GM10266 (cell line): ENCODE data around the gene CHAF1A.

Experiments used
- DNase-seq: peaks from one replicate; pipeline ENCODE4 v3.0.0; 2012; ENCODE audit errors: extremely low spot score
- TF ChIP-seq, protein P1 (sequence below): IDR thresholded peaks from 2 replicates; pipeline ENCODE4 v1.5.1; 2012; ENCODE audit warnings: mild to moderate bottlenecking, low read depth; ENCODE audit not compliant: control insufficient read depth, insufficient read depth; ENCODE audit errors: missing control alignments

CHAF1A gene

DNA sequence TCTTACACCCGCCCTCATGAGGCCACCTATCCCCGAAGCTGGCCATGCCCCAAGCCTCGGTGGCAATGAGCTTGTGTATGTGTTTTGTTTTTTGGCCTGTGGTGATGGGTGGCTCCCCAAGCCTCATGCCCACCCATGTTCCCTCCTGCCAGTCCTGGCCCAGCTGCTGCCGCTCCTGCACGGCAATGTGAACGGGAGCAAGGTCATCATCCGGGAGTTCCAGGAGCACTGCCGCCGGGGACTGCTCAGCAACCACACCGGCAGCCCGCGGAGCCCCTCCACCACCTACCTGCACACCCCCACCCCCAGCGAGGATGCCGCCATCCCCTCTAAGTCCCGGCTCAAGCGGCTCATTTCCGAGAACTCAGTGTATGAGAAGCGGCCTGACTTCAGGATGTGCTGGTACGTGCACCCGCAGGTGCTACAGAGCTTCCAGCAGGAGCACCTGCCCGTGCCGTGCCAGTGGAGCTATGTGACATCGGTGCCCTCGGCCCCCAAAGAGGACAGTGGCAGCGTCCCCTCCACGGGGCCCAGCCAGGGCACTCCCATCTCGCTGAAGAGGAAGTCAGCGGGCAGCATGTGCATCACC, 30.6 kb downstream of the CHAF1A start:
- TF ChIP-seq, protein P1, sequence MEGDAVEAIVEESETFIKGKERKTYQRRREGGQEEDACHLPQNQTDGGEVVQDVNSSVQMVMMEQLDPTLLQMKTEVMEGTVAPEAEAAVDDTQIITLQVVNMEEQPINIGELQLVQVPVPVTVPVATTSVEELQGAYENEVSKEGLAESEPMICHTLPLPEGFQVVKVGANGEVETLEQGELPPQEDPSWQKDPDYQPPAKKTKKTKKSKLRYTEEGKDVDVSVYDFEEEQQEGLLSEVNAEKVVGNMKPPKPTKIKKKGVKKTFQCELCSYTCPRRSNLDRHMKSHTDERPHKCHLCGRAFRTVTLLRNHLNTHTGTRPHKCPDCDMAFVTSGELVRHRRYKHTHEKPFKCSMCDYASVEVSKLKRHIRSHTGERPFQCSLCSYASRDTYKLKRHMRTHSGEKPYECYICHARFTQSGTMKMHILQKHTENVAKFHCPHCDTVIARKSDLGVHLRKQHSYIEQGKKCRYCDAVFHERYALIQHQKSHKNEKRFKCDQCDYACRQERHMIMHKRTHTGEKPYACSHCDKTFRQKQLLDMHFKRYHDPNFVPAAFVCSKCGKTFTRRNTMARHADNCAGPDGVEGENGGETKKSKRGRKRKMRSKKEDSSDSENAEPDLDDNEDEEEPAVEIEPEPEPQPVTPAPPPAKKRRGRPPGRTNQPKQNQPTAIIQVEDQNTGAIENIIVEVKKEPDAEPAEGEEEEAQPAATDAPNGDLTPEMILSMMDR, result no peak
- no peak for DNase-seq

DNA sequence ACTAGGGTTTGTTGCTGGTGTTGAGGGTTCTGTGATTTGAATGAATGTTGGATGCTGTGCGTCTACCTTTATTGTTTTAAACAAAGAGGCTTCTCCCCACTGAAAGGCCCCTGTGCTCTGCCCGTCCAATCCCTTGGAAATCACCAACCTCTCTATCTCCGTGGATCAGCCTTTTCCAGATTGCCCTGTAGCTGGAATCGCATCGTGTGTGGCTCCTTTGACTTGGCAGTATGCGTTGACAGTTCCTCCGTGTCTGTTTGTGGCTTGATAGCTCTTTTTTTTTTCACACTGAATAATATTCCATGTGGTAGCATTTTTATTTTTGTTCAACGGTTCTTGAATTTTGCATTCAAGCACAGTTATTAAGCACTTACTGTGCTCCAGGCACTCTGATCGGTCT, 32.0 kb downstream of the CHAF1A start:
- TF ChIP-seq, protein P1, result no peak
- DNase-seq, result no peak

DNA sequence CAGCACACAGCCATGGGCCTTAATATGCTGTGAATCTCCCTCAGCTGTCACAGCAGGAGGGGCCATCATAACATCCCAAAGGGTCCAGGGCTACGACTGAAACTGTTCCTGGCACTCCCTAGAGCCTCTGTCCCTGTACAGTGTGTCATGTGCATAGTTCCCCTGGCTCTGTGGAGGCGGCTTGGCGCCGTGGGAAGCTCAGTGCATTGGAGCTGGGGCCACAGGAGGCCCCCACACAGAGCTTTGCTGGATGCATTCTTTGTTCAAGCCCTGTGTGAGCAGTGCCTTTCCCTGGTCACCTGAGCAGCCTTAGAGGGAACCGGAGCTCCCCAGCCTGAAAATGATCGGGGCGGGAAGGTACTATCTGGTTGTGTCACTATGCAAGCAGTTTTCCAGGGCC, 33.8 kb downstream of the CHAF1A start:
- no peak for DNase-seq
- TF ChIP-seq, protein P1, result no peak

DNA sequence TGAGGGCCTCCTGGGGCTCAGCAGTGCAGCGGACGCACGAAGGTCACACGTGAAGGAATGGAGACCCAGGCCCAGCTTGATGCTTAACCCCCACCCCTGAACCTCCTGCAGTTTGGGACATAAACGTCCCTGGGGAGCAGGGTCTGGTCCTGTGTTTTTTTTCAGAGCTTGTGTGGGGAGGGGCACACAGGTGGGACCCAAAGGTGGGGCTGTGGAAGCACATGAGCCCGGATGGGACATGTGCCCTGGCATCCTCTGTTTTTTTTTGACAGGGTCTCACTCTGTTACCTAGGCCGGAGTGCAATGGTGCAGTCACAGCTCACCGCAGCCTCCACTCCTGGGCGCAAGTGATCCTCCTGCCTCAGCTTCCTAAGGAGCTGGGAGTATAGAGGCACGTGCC, 34.7 kb downstream of the CHAF1A start:
- no peak for DNase-seq
- TF ChIP-seq, protein P1, result no peak

DNA sequence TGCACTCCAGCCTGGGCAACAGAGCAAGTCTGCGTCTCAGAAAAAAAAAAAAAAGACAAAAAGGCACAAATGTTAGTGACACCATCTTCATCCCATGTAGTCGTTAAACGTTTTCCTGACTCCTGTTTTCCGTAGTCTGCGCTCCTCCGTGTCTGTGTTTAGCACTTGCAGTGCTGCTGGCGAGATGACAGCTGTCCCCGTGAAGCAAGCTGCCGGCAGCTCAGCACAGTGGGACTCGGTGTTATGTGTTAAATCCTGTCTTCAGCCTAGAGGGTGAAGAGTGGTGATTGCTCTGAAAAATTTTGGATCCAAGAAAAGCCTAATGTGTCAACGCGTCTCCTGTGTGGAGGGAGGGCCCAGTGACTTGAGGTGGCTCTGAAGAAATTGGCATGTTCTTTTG, 36.8 kb downstream of the CHAF1A start:
- DNase-seq, result no peak
- TF ChIP-seq, protein P1, result no peak

DNA sequence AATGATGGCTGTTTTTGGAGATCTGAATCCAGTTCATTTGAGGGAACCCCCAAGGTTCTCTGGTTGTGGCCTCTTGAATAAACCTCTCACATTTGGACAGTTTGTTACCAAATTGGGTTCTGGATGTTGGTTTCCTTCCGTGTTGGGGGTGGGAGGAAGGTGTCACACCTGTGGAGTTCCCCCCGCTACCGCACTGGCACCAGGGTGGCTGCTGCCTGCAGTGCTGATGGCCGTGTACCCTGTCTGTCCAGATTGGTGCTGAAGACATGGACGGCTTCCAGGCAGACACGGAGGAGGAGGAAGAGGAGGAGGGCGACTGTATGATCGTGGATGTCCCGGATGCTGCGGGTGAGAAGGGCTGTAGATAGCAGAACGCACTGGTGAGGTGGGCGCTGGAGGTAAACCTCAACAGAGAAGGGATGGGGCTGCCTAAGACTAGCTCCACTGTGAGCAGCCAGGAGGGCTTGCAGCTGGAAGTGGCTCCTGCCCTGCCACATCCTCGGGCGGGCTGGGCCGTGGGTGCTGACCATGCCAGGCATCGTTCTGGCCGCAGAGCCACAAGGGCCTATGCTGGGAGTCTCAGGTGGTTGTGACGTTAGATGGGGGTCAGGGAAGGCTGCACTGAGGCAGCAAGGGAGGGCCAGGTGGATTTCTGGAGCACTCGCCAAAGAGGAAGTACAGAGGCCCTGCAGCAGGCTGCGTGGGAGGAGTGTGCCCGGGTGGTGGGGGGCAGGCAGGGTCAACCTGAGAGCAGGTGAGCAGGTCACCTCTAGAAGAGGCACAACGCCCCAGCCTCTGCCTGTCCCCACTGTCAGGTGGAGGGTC, 39.8 kb downstream of the CHAF1A start:
- no peak for DNase-seq
- TF ChIP-seq, protein P1, result no peak

DNA sequence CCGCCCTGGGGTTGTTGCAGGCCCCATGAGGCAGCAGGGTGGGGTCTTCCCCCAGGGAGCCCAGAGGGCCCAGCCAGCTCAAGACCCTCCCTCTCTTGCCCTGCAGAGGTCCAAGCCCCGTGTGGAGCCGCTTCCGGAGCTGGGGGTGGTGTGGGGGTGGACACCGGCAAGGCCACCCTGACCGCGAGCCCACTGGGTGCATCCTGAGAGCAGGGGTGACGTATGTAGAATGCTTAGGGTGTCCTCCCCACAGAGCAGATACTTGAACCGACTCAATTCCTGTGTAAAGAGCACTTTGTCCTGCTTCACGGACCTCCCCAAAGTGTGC, 40.3 kb downstream of the CHAF1A start:
- DNase-seq, result no peak
- TF ChIP-seq, protein P1, result no peak
